ENCODE results near the gene TECPR2. TPM values are rescaled to one million over a fixed set of nuclear protein-coding genes. Genes with fewer than 3 reads are reported as not detected.

The TECPR2 gene
- total and polyA plus RNA-seq, 2 of the 13 experiments (the other 11 are each of a cell fraction or from before 2014, with no cell fraction given): 3.5 to 5.7 TPM

GRCh38 chr14:102538602-102539543 lies 176.1 kb downstream of the TECPR2 start (continued):
- TF ChIP-seq ZNF407 (CRISPR knock-in tag; IDR thresholded peaks at IDR 0.05; ENCODE audit: not compliant biosample characterization) (peak; percentile 47), POLR2AphosphoS5 (IDR thresholded peaks at IDR 0.05; ENCODE audit: low read depth, low read length) (no peak; the same call in 1 of the 2 replicates), ZNF549 (CRISPR knock-in tag; IDR thresholded peaks at IDR 0.05) (0 out of 2 replicates have a peak, but pooled peaks have one; percentile 15), ZNF713 (CRISPR knock-in tag; IDR thresholded peaks at IDR 0.05) (no peak), HMGA1 (CRISPR knock-in tag; conservative IDR thresholded peaks at IDR 0.05) (no peak), RXRA (CRISPR knock-in tag; IDR thresholded peaks at IDR 0.05) (peak; percentile 96), CENPT (CRISPR knock-in tag; IDR thresholded peaks at IDR 0.05; ENCODE audit: low read depth) (no peak), TCF7 (IDR thresholded peaks at IDR 0.05; ENCODE audit: low read depth) (no peak), ZNF782 (CRISPR knock-in tag; IDR thresholded peaks at IDR 0.05; ENCODE audit: borderline replicate concordance) (no peak), CREBL2 (CRISPR knock-in tag; IDR thresholded peaks at IDR 0.05; ENCODE audit: borderline replicate concordance) (no peak), NFYC (CRISPR knock-in tag; IDR thresholded peaks at IDR 0.05) (peak; percentile 44; the same call in 1 of the 2 replicates), SRSF4 (IDR thresholded peaks at IDR 0.05; ENCODE audit: low read depth, low read length, poor library complexity, severe bottlenecking) (no peak), FOSL2 (CRISPR knock-in tag; IDR thresholded peaks at IDR 0.05) (peak; percentile 72)
- TF ChIP-seq, protein P1, sequence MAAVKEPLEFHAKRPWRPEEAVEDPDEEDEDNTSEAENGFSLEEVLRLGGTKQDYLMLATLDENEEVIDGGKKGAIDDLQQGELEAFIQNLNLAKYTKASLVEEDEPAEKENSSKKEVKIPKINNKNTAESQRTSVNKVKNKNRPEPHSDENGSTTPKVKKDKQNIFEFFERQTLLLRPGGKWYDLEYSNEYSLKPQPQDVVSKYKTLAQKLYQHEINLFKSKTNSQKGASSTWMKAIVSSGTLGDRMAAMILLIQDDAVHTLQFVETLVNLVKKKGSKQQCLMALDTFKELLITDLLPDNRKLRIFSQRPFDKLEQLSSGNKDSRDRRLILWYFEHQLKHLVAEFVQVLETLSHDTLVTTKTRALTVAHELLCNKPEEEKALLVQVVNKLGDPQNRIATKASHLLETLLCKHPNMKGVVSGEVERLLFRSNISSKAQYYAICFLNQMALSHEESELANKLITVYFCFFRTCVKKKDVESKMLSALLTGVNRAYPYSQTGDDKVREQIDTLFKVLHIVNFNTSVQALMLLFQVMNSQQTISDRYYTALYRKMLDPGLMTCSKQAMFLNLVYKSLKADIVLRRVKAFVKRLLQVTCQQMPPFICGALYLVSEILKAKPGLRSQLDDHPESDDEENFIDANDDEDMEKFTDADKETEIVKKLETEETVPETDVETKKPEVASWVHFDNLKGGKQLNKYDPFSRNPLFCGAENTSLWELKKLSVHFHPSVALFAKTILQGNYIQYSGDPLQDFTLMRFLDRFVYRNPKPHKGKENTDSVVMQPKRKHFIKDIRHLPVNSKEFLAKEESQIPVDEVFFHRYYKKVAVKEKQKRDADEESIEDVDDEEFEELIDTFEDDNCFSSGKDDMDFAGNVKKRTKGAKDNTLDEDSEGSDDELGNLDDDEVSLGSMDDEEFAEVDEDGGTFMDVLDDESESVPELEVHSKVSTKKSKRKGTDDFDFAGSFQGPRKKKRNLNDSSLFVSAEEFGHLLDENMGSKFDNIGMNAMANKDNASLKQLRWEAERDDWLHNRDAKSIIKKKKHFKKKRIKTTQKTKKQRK (IDR thresholded peaks at IDR 0.05; ENCODE audit: low read length): no peak
- TF ChIP-seq, protein P2, sequence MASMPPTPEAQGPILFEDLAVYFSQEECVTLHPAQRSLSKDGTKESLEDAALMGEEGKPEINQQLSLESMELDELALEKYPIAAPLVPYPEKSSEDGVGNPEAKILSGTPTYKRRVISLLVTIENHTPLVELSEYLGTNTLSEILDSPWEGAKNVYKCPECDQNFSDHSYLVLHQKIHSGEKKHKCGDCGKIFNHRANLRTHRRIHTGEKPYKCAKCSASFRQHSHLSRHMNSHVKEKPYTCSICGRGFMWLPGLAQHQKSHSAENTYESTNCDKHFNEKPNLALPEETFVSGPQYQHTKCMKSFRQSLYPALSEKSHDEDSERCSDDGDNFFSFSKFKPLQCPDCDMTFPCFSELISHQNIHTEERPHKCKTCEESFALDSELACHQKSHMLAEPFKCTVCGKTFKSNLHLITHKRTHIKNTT (CRISPR knock-in tag; IDR thresholded peaks at IDR 0.05): no peak
